ENCODE measurements around the gene CDH2. TPM values are rescaled to one million over a fixed set of nuclear protein-coding genes. Genes with fewer than 3 reads are reported as not detected.

Gene CDH2
- polyA plus RNA-seq, 1 donor (not counting 4 experiments of a cell fraction or from before 2014, with no cell fraction given): 0.46 TPM

GRCh38 chr18:28127763-28128658, 48.9 kb downstream of the CDH2 start:
- peaks cover 7% of the 10 kb centered on the region for H3K4me1 ChIP-seq (ENCODE audit: control insufficient read depth, extremely low read depth, insufficient read depth, low read length)
- H2AFZ ChIP-seq (ENCODE audit: control insufficient read depth, low read length): peak overlapping the region; percentile 10
- H3K9ac ChIP-seq (ENCODE audit: control insufficient read depth, extremely low read depth, insufficient read depth, low read length): no peak overlapping the region
- H3K79me2 ChIP-seq (ENCODE audit: control insufficient read depth, insufficient read depth, low read length): no peaks in the 10 kb centered on the region
- no peak overlapping the region for H3K27ac ChIP-seq (ENCODE audit: control insufficient read depth, insufficient read depth, low read length)
- TF ChIP-seq, protein P1, sequence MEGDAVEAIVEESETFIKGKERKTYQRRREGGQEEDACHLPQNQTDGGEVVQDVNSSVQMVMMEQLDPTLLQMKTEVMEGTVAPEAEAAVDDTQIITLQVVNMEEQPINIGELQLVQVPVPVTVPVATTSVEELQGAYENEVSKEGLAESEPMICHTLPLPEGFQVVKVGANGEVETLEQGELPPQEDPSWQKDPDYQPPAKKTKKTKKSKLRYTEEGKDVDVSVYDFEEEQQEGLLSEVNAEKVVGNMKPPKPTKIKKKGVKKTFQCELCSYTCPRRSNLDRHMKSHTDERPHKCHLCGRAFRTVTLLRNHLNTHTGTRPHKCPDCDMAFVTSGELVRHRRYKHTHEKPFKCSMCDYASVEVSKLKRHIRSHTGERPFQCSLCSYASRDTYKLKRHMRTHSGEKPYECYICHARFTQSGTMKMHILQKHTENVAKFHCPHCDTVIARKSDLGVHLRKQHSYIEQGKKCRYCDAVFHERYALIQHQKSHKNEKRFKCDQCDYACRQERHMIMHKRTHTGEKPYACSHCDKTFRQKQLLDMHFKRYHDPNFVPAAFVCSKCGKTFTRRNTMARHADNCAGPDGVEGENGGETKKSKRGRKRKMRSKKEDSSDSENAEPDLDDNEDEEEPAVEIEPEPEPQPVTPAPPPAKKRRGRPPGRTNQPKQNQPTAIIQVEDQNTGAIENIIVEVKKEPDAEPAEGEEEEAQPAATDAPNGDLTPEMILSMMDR (optimal IDR thresholded peaks at IDR 0.05 in 1 of 3, IDR thresholded peaks at IDR 0.05 in 1 of 3, conservative IDR thresholded peaks at IDR 0.05 in 1 of 3; ENCODE audit: extremely low read depth in 1 of 3, insufficient read depth in 2 of 3, low read length in 3 of 3): no peak
- no peak for TF ChIP-seq EZH2 (IDR thresholded peaks at IDR 0.05; ENCODE audit: low read length)
- FAIRE-seq: no peak
- H3K36me3 ChIP-seq (ENCODE audit: control insufficient read depth in 2 of 2, extremely low read depth in 1 of 2, insufficient read depth in 2 of 2, low read length in 2 of 2): no peaks in the 10 kb centered on the region
- dilution Hi-C loops (cut with MboI; ENCODE audit: extremely low pct_ligation_motif_present, low sequenced_read_pairs): no loop called here
- H3K27me3 ChIP-seq (ENCODE audit: control insufficient read depth, extremely low read depth, insufficient read depth, low read length): no peaks in the 10 kb centered on the region
- no peak overlapping the region for H3K4me2 ChIP-seq (ENCODE audit: control insufficient read depth, extremely low read depth, insufficient read depth, low read depth, low read length)
- no peak overlapping the region for H3K4me3 ChIP-seq (ENCODE audit: control insufficient read depth in 2 of 3, extremely low read depth in 1 of 3, insufficient read depth in 2 of 3, low read depth in 1 of 3, low read length in 3 of 3)
- H3K9me1 ChIP-seq (ENCODE audit: control insufficient read depth, extremely low read depth, insufficient read depth, low read length): no peaks in the 10 kb centered on the region
- no peaks in the 10 kb centered on the region for H4K20me1 ChIP-seq (ENCODE audit: control insufficient read depth, extremely low read depth, insufficient read depth, low read length)
- no peaks in the 10 kb centered on the region for H3K9me3 ChIP-seq (ENCODE audit: control insufficient read depth, low read depth, low read length)
- DNase-seq (ENCODE audit: low read depth, low spot score): no peak

DNA sequence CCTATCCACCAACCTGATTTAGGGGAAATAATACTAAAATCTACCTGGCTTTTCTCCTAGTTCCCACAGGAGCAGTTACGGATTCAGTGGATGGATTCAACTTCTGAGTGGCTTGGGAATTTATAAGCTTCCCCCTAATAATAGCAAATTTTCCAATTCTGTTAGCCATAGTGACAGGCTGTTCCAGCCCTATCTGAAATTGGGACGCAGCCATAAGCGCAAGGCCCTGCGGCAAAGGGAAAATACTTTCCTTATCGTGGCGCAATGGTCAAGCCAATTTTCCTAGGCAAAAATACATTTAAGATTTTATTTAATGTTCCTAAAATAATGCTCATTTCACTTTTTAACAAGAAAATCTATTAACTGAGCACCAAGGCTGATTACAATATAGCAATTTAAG, 49.7 kb downstream of the CDH2 start:
- no peaks in the 10 kb centered on the region for H3K79me2 ChIP-seq (ENCODE audit: control insufficient read depth, insufficient read depth, low read length)
- dilution Hi-C loops (cut with MboI; ENCODE audit: extremely low pct_ligation_motif_present, low sequenced_read_pairs): no loop called here
- no peaks in the 10 kb centered on the region for H3K9me3 ChIP-seq (ENCODE audit: control insufficient read depth, low read depth, low read length)
- no peaks in the 10 kb centered on the region for H4K20me1 ChIP-seq (ENCODE audit: control insufficient read depth, extremely low read depth, insufficient read depth, low read length)
- H3K9me1 ChIP-seq (ENCODE audit: control insufficient read depth, extremely low read depth, insufficient read depth, low read length): no peaks in the 10 kb centered on the region
- H3K27me3 ChIP-seq (ENCODE audit: control insufficient read depth, extremely low read depth, insufficient read depth, low read length): no peaks in the 10 kb centered on the region
- H3K4me3 ChIP-seq (ENCODE audit: control insufficient read depth in 2 of 3, extremely low read depth in 1 of 3, insufficient read depth in 2 of 3, low read depth in 1 of 3, low read length in 3 of 3): no peak overlapping the region
- no peaks in the 10 kb centered on the region for H3K36me3 ChIP-seq (ENCODE audit: control insufficient read depth in 2 of 2, extremely low read depth in 1 of 2, insufficient read depth in 2 of 2, low read length in 2 of 2)
- FAIRE-seq (no peak), DNase-seq (ENCODE audit: low read depth, low spot score) (no peak)
- no peak overlapping the region for H3K4me2 ChIP-seq (ENCODE audit: control insufficient read depth, extremely low read depth, insufficient read depth, low read depth, low read length)
- no peak overlapping the region for H3K27ac ChIP-seq (ENCODE audit: control insufficient read depth, insufficient read depth, low read length)
- no peak for TF ChIP-seq EZH2 (IDR thresholded peaks at IDR 0.05; ENCODE audit: low read length)
- TF ChIP-seq, protein P1 (optimal IDR thresholded peaks at IDR 0.05 in 1 of 3, IDR thresholded peaks at IDR 0.05 in 1 of 3, conservative IDR thresholded peaks at IDR 0.05 in 1 of 3; ENCODE audit: extremely low read depth in 1 of 3, insufficient read depth in 2 of 3, low read length in 3 of 3): no peak
- H3K4me1 ChIP-seq (ENCODE audit: control insufficient read depth, extremely low read depth, insufficient read depth, low read length): peaks cover 7% of the 10 kb centered on the region
- H3K9ac ChIP-seq (ENCODE audit: control insufficient read depth, extremely low read depth, insufficient read depth, low read length): no peak overlapping the region
- H2AFZ ChIP-seq (ENCODE audit: control insufficient read depth, low read length): no peak overlapping the region

Measured in keratinocyte (primary cell).